Midbrain (tissue), 1 donor: ENCODE data around the gene TNS3.

Experiments used
- DNase-seq: peaks from one replicate; lab custom pipeline; 2025; lab: John Stamatoyannopoulos, UW

The TNS3 gene

GRCh38 chr7:47428052-47428767 is 153.7 kb downstream of the TNS3 start:
- DNase-seq, result no peak

GRCh38 chr7:47427051-47427643 is 154.8 kb downstream of the TNS3 start:
- peak; percentile 6 for DNase-seq

GRCh38 chr7:47424523-47424922 is 157.4 kb downstream of the TNS3 start:
- DNase-seq, result no peak

GRCh38 chr7:47423196-47423595 is 158.7 kb downstream of the TNS3 start:
- no peak for DNase-seq

- DNase-seq, result no peak
Observed at GRCh38 chr7:47422611-47423010, 159.3 kb downstream of the TNS3 start.

- DNase-seq, result no peak
Observed at GRCh38 chr7:47421456-47421855, 160.5 kb downstream of the TNS3 start.

GRCh38 chr7:47420122-47420780 is 161.7 kb downstream of the TNS3 start:
- no peak for DNase-seq

GRCh38 chr7:47419471-47419870 is 162.4 kb downstream of the TNS3 start:
- no peak for DNase-seq

GRCh38 chr7:47418601-47419309 is 163.2 kb downstream of the TNS3 start:
- DNase-seq, result no peak

GRCh38 chr7:47416492-47417480 is 165.1 kb downstream of the TNS3 start:
- no peak for DNase-seq

GRCh38 chr7:47415318-47416212 is 166.3 kb downstream of the TNS3 start:
- DNase-seq, result no peak

GRCh38 chr7:47414342-47415317 is 167.3 kb downstream of the TNS3 start:
- no peak for DNase-seq

- no peak for DNase-seq
Observed at GRCh38 chr7:47413526-47414341, 168.2 kb downstream of the TNS3 start.

GRCh38 chr7:47411901-47412300 is 170.0 kb downstream of the TNS3 start:
- no peak for DNase-seq

GRCh38 chr7:47411281-47411869 is 170.5 kb downstream of the TNS3 start:
- DNase-seq, result no peak

- no peak for DNase-seq
Observed at GRCh38 chr7:47408675-47409074, 173.2 kb downstream of the TNS3 start.

GRCh38 chr7:47407821-47408674 is 173.9 kb downstream of the TNS3 start:
- no peak for DNase-seq
